Loucy (cell line): ENCODE data around the gene GRK3.
"Not testable (repeated sequence)": the region's sequence is repeated elsewhere in the genome, so short reads cannot be mapped to it uniquely, and the experiment has no call there.

ENCODE experiments used
- H2AFZ ChIP-seq: fragments of 200-600 bp; sonication (generic); 2 replicates; pipeline ENCODE4 v1.6.0; 2016; ENCODE audit warnings: antibody characterized with exemption, mild to moderate bottlenecking, low read length, moderate library complexity
- H3F3A ChIP-seq: fragments of 200-600 bp; 2 replicates; pipeline ENCODE4 v1.6.0; 2016; ENCODE audit warnings: antibody characterized with exemption, low read depth, mild to moderate bottlenecking
- H3K27me3 ChIP-seq: fragments of 200-600 bp; sonication (generic); 2 replicates; pipeline ENCODE4 v1.6.1; 2014; ENCODE audit warnings: low read length, mild to moderate bottlenecking; ENCODE audit not compliant: insufficient read depth, poor library complexity, severe bottlenecking
- H3K36me3 ChIP-seq: fragments of 200-600 bp; sonication (generic); 2 replicates; pipeline ENCODE4 v1.6.1; 2016; ENCODE audit warnings: low read length; ENCODE audit not compliant: insufficient read depth
- H3K4me1 ChIP-seq: fragments of 200-600 bp; sonication (generic); 2 replicates; pipeline ENCODE4 v1.5.1; 2014; ENCODE audit warnings: low read length, mild to moderate bottlenecking; ENCODE audit not compliant: insufficient read depth, poor library complexity, severe bottlenecking
- H3K4me2 ChIP-seq: fragments of 200-600 bp; sonication (generic); 2 replicates; pipeline ENCODE4 v1.6.0; 2014; ENCODE audit warnings: antibody characterized with exemption, low read length, low read depth, mild to moderate bottlenecking; ENCODE audit not compliant: poor library complexity, severe bottlenecking
- H3K4me3 ChIP-seq: fragments of 200-600 bp; sonication (generic); 2 replicates; pipeline ENCODE4 v1.5.1; 2014; ENCODE audit warnings: low read length, mild to moderate bottlenecking, mixed read lengths; ENCODE audit not compliant: poor library complexity, severe bottlenecking
- H3K79me2 ChIP-seq: fragments of 200-600 bp; sonication (generic); 2 replicates; pipeline ENCODE4 v1.6.1; 2014; ENCODE audit warnings: low read length; ENCODE audit not compliant: insufficient read depth
- H3K9ac ChIP-seq: fragments of 200-600 bp; sonication (generic); 2 replicates; pipeline ENCODE4 v1.6.0; 2014; ENCODE audit warnings: mild to moderate bottlenecking, low read depth, low read length, moderate library complexity; ENCODE audit not compliant: poor library complexity, severe bottlenecking
- H3K9me2 ChIP-seq: fragments of 200-600 bp; sonication (generic); replicated peaks from 2 replicates; pipeline ENCODE4 v1.6.1; 2016; ENCODE audit warnings: low read depth, low read length, mixed read lengths
- H3K9me3 ChIP-seq: fragments of 200-600 bp; sonication (generic); 2 replicates; pipeline ENCODE4 v1.6.1; 2014; ENCODE audit warnings: mild to moderate bottlenecking, antibody characterized with exemption, low read length, low read depth; ENCODE audit not compliant: insufficient read depth
- H4K20me1 ChIP-seq: fragments of 200-600 bp; sonication (generic); 2 replicates; pipeline ENCODE4 v1.6.0; 2014; ENCODE audit warnings: antibody characterized with exemption, low read length, mild to moderate bottlenecking; ENCODE audit not compliant: insufficient read depth, poor library complexity, severe bottlenecking
- EZH2phosphoT487 ChIP-seq: fragments of 200-600 bp; IDR thresholded peaks from 2 replicates; pipeline ENCODE4 v1.6.1; 2018; ENCODE audit warnings: antibody characterized with exemption, mild to moderate bottlenecking, moderate library complexity, borderline replicate concordance
- TF ChIP-seq, protein P1 (sequence below): fragments of 200-600 bp; sonication (generic); conservative IDR thresholded peaks from 2 replicates; pipeline ENCODE4 v1.5.1; 2014; ENCODE audit warnings: mild to moderate bottlenecking, antibody characterized with exemption, low read length

GRK3 gene

DNA sequence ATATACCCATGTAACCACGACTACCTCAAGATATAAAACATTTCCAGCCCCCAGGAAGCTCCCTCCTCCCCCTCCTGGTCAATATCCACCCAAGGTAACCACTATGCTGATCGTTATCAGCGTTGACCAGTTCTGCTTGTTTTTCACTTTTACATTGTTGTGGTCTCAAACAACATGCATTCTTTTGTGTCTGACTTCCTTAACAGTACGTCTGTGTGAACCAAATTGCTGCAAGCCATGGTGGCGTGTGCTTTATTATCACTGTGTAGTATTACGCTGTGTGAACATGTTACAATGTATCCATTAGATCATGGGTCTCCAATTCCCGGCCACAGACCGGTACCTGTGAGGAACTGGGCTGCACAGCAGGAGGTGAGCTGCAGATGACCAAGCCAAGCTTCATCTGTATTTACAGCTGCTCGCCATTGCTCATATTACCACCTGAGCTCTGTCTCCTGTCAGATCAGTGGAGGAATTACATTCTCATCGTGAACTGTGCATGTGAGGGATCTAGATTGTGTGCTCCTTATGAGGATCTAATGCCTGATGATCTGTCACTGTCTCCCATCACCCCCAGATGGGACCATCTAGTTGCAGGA lies 15.5 kb upstream of the GRK3 start:
- Histone ChIP-seq H3K9me3 (no peaks in the 10 kb centered on the region), H3K4me1 (peaks cover 37% of the 10 kb centered on the region), H3K36me3 (no peaks in the 10 kb centered on the region), H3K9me2 (no peaks in the 10 kb centered on the region), H3K79me2 (no peaks in the 10 kb centered on the region), H3K27me3 (no peaks in the 10 kb centered on the region), H3F3A (no peaks in the 10 kb centered on the region), H3K4me3 (no peak overlapping the region), H3K4me2 (no peak overlapping the region), H4K20me1 (no peaks in the 10 kb centered on the region), H2AFZ (no peak overlapping the region), H3K9ac (no peak overlapping the region)
- no peak for TF ChIP-seq EZH2phosphoT487

DNA sequence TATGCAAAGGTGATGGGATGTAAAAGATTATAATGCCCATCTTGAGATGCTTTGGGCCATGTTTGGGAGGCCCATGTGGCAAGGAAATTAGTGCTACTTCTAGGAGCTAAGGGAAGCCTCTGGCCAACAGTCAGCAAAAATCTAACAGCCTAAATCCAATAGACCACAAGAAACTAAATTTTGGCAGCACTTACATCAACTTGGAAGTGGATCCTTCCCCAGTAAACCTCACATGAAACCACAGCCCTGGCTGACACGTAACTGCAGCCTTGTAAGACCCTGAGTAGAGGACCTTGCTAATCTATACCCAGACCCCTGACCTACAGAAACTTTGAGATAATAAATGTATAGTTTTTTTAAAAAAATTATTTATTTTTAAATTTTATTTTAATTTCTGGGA lies 13.1 kb upstream of the GRK3 start:
- H3K9me3 ChIP-seq: no peaks in the 10 kb centered on the region
- H3K9ac ChIP-seq: no peak overlapping the region
- no peak overlapping the region for H2AFZ ChIP-seq
- no peaks in the 10 kb centered on the region for H3K36me3 ChIP-seq
- H3K4me3 ChIP-seq: no peak overlapping the region
- peaks cover 26% of the 10 kb centered on the region for H3K4me1 ChIP-seq
- H3K27me3 ChIP-seq: no peaks in the 10 kb centered on the region
- H3K4me2 ChIP-seq: no peak overlapping the region
- H3F3A ChIP-seq: no peaks in the 10 kb centered on the region
- H4K20me1 ChIP-seq: no peaks in the 10 kb centered on the region
- no peaks in the 10 kb centered on the region for H3K9me2 ChIP-seq
- no peaks in the 10 kb centered on the region for H3K79me2 ChIP-seq
- TF ChIP-seq EZH2phosphoT487: no peak
- TF ChIP-seq, protein P1, sequence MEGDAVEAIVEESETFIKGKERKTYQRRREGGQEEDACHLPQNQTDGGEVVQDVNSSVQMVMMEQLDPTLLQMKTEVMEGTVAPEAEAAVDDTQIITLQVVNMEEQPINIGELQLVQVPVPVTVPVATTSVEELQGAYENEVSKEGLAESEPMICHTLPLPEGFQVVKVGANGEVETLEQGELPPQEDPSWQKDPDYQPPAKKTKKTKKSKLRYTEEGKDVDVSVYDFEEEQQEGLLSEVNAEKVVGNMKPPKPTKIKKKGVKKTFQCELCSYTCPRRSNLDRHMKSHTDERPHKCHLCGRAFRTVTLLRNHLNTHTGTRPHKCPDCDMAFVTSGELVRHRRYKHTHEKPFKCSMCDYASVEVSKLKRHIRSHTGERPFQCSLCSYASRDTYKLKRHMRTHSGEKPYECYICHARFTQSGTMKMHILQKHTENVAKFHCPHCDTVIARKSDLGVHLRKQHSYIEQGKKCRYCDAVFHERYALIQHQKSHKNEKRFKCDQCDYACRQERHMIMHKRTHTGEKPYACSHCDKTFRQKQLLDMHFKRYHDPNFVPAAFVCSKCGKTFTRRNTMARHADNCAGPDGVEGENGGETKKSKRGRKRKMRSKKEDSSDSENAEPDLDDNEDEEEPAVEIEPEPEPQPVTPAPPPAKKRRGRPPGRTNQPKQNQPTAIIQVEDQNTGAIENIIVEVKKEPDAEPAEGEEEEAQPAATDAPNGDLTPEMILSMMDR: no peak

DNA sequence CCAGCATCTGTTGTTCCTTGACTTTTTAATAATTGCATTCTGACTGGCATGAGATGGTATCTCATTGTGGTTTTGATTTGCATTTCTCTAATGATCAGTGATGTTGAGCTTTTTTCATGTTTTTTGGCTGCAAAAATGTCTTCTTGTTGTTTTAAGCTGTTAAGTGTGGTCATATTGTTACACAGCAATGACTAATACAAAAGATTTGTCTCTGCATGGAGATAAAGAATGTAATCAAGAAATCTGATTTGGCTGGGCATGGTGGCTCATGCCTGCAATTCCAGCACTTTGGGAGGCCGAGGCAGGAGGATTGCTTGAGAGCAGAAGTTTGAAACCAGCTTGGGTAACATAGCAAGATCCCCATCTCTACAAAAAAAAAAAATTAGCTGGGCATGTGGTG lies 12.1 kb upstream of the GRK3 start:
- not testable (repeated sequence) for H3K4me2 ChIP-seq, H3K9ac ChIP-seq, H3K27me3 ChIP-seq, H3K9me3 ChIP-seq, H3K36me3 ChIP-seq, H3K79me2 ChIP-seq, H3F3A ChIP-seq, H3K4me3 ChIP-seq, H2AFZ ChIP-seq, H4K20me1 ChIP-seq, H3K9me2 ChIP-seq
- H3K4me1 ChIP-seq: peaks cover 21% of the 10 kb centered on the region

DNA sequence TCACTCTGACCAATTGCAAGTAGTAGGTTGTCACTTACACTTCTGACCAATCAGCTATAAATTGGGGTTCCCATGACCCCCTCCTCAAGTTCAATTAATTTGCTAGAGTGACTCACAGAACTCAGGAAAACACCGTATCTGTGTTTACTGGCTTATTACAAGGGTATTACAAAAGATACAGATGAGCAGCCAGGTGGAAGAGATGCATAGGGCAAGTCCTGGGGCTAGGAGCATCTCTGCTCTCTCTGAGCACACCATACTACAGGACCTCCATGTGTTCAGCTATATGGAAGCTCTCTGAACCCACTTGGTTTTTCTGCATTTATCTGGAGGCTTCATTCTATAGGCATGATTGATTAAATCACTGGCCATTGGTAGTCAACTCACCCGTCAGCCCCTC lies 11.3 kb upstream of the GRK3 start:
- no peaks in the 10 kb centered on the region for H3K9me2 ChIP-seq
- no peaks in the 10 kb centered on the region for H4K20me1 ChIP-seq
- no peaks in the 10 kb centered on the region for H3K27me3 ChIP-seq
- no peaks in the 10 kb centered on the region for H3F3A ChIP-seq
- TF ChIP-seq, protein P1: no peak
- TF ChIP-seq EZH2phosphoT487: no peak
- peaks cover 14% of the 10 kb centered on the region for H3K4me1 ChIP-seq
- H3K9me3 ChIP-seq: no peaks in the 10 kb centered on the region
- H3K36me3 ChIP-seq: no peaks in the 10 kb centered on the region
- H3K4me3 ChIP-seq: no peak overlapping the region
- no peak overlapping the region for H2AFZ ChIP-seq
- no peaks in the 10 kb centered on the region for H3K79me2 ChIP-seq
- H3K4me2 ChIP-seq: no peak overlapping the region
- no peak overlapping the region for H3K9ac ChIP-seq
